Ishikawa (cell line): ENCODE data around the gene RMP24.

ENCODE experiments used
- RAD21 ChIP-seq: IDR thresholded peaks from 2 replicates; pipeline ENCODE4 v1.6.1; 2012; ENCODE audit warnings: low read depth
- TCF12 ChIP-seq: IDR thresholded peaks from 2 replicates; pipeline ENCODE4 v1.6.1; 2012; ENCODE audit warnings: low read depth

GRCh38 chr18:36006997-36007396, 34.5 kb downstream of the RMP24 start:
- TF ChIP-seq RAD21 = no peak
- no peak for TF ChIP-seq TCF12
